Mesothelial cell of epicardium (in vitro differentiated cells): ENCODE results near the gene MSH3. TPM values are rescaled to one million over a fixed set of nuclear protein-coding genes. Genes with fewer than 3 reads are reported as not detected.

Experiments used
- DNase-seq, 2 experiments: peaks; one replicate each; pipeline ENCODE4 v3.0.0; 2021; ENCODE audit warnings: low spot score in 2 of 2; ENCODE audit not compliant: unreplicated experiment in 2 of 2
- H3K27ac Mint-ChIP-seq: 2 replicates; pipeline ENCODE4 v1.8.0; 2021; ENCODE audit warnings: mixed read lengths
- H3K27me3 Mint-ChIP-seq: 2 replicates; pipeline ENCODE4 v1.8.0; 2021; ENCODE audit warnings: low read depth, mixed read lengths
- H3K36me3 Mint-ChIP-seq: 2 replicates; pipeline ENCODE4 v1.8.0; 2021; ENCODE audit warnings: mixed read lengths
- H3K4me1 Mint-ChIP-seq: 2 replicates; pipeline ENCODE4 v1.8.0; 2021; ENCODE audit warnings: mixed read lengths
- H3K4me3 Mint-ChIP-seq: 2 replicates; pipeline ENCODE4 v1.8.0; 2021; ENCODE audit warnings: mild to moderate bottlenecking, moderate library complexity, mixed read lengths
- H3K9me3 Mint-ChIP-seq: 2 replicates; pipeline ENCODE4 v1.8.0; 2021; ENCODE audit warnings: mixed read lengths
- CTCF ChIP-seq: fragments of 200-600 bp; sonication (generic); IDR thresholded peaks from one replicate; pipeline ENCODE4 v1.5.0; 2021; ENCODE audit warnings: antibody characterized with exemption; ENCODE audit not compliant: unreplicated experiment
- total RNA-seq: library from RNA; stranded (reverse); gene quantifications from 3 replicates; pipeline ENCODE4 v1.2.1, GENCODE V29; 2021

Gene MSH3
- total RNA-seq, 1 donor from 2014 or later = 18.4 TPM

GRCh38 chr5:80615266-80615914 is 39.1 kb upstream of the MSH3 start:
- TF ChIP-seq CTCF = no peak
- H3K4me1 Mint-ChIP-seq = peaks cover 14% of the 10 kb centered on the region
- no peak overlapping the region for H3K4me3 Mint-ChIP-seq
- no peaks in the 10 kb centered on the region for H3K36me3 Mint-ChIP-seq
- no peaks in the 10 kb centered on the region for H3K27me3 Mint-ChIP-seq
- H3K9me3 Mint-ChIP-seq = peaks cover 5% of the 10 kb centered on the region
- DNase-seq = no peak
- no peak overlapping the region for H3K27ac Mint-ChIP-seq

DNA sequence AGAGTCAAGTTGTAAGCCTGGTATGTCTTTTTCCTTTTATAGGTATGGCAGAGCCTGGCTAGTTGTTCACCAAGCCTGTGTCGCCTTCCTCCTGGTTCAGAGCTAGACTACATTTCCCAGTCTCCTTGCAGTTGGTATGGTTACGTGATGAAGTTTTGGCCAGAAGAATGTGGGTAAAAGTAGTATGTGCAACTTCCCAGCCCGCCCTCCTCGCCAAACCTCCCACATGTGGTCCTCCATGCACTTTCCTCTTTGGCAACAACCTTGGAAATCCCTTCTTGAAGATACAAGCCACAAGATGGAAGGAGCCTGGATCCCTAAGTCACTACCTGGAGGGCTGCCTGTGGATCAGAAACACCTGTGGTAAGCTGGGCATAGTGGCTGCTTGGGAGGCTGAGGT is 36.0 kb upstream of the MSH3 start:
- Mint-ChIP-seq H3K9me3 (no peaks in the 10 kb centered on the region), H3K4me3 (no peak overlapping the region), H3K27ac (no peak overlapping the region), H3K4me1 (peaks cover 14% of the 10 kb centered on the region), H3K36me3 (peaks cover 9% of the 10 kb centered on the region), H3K27me3 (no peaks in the 10 kb centered on the region)
- no peak for DNase-seq
- no peak for TF ChIP-seq CTCF

- peaks cover 9% of the 10 kb centered on the region for H3K36me3 Mint-ChIP-seq
- no peak overlapping the region for H3K27ac Mint-ChIP-seq
- no peak for TF ChIP-seq CTCF
- no peak overlapping the region for H3K4me3 Mint-ChIP-seq
- no peaks in the 10 kb centered on the region for H3K27me3 Mint-ChIP-seq
- DNase-seq = no peak
- no peaks in the 10 kb centered on the region for H3K9me3 Mint-ChIP-seq
- peaks cover 14% of the 10 kb centered on the region for H3K4me1 Mint-ChIP-seq
Measured at GRCh38 chr5:80619086-80619485, 35.4 kb upstream of the MSH3 start.

GRCh38 chr5:80620211-80620610 is 34.2 kb upstream of the MSH3 start:
- no peak for DNase-seq
- H3K9me3 Mint-ChIP-seq = no peaks in the 10 kb centered on the region
- no peak overlapping the region for H3K4me3 Mint-ChIP-seq
- H3K36me3 Mint-ChIP-seq = peaks cover 9% of the 10 kb centered on the region
- H3K4me1 Mint-ChIP-seq = peaks cover 10% of the 10 kb centered on the region
- no peak overlapping the region for H3K27ac Mint-ChIP-seq
- no peaks in the 10 kb centered on the region for H3K27me3 Mint-ChIP-seq
- TF ChIP-seq CTCF = no peak

GRCh38 chr5:80622756-80623155 is 31.7 kb upstream of the MSH3 start:
- no peak for DNase-seq
- Mint-ChIP-seq H3K36me3 (peaks cover 9% of the 10 kb centered on the region), H3K9me3 (no peaks in the 10 kb centered on the region), H3K4me1 (peaks cover 2% of the 10 kb centered on the region), H3K4me3 (no peak overlapping the region), H3K27me3 (no peaks in the 10 kb centered on the region), H3K27ac (no peak overlapping the region)
- TF ChIP-seq CTCF = no peak

DNA sequence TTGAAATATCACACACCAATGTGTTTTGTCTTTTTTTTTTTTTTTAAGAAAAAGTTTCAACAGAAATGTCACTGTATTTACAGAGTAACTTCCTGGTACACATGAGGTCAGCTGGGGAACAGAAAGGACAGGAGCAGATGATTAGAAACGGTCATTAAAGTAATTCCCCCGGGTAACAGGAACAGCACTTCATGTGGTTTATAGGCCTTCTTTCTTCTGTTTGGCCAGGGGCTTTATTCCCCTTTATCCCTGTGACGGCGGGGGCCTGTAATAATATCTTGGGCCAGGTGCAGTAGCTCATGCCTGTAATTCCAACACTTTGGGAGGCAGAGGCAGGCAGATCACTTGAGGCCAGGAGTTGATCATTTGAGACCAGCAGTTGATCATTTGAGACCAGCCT is 30.5 kb upstream of the MSH3 start:
- H3K27me3 Mint-ChIP-seq = no peaks in the 10 kb centered on the region
- TF ChIP-seq CTCF = no peak
- peaks cover 2% of the 10 kb centered on the region for H3K4me1 Mint-ChIP-seq
- H3K27ac Mint-ChIP-seq = no peak overlapping the region
- no peak for DNase-seq
- H3K9me3 Mint-ChIP-seq = no peaks in the 10 kb centered on the region
- no peak overlapping the region for H3K4me3 Mint-ChIP-seq
- peaks cover 9% of the 10 kb centered on the region for H3K36me3 Mint-ChIP-seq
